GM12878 (cell line): ENCODE measurements around the gene PRR20E.
"Not testable (repeated sequence)": the region's sequence is repeated elsewhere in the genome, so short reads cannot be mapped to it uniquely, and the experiment has no call there.

Source experiments
- BHLHE40 ChIP-seq, 2 experiments: fragments of 450-650 bp in 1 of 2; IDR thresholded peaks; 2 replicates each; pipeline ENCODE4 v1.6.1; 2011 to 2017; ENCODE audit warnings: low read depth in 2 of 2, borderline replicate concordance in 1 of 2, improper control_type of control experiment in 1 of 2, low read length in 1 of 2, mild to moderate bottlenecking in 1 of 2
- CHD2 ChIP-seq: IDR thresholded peaks from 2 replicates; pipeline ENCODE4 v1.6.1; 2011; ENCODE audit warnings: low read depth, low read length, improper control_type of control experiment, borderline replicate concordance
- JUNB ChIP-seq: IDR thresholded peaks from 2 replicates; pipeline ENCODE4 v1.6.1; 2016; ENCODE audit warnings: antibody characterized with exemption, mild to moderate bottlenecking
- JUND ChIP-seq: IDR thresholded peaks from 2 replicates; pipeline ENCODE4 v1.6.1; 2012; ENCODE audit warnings: low read depth, mild to moderate bottlenecking, low read length, improper control_type of control experiment, moderate library complexity
- KDM1A ChIP-seq: fragments of 200-600 bp; sonication (generic); IDR thresholded peaks from 2 replicates; pipeline ENCODE4 v1.6.1; 2016; ENCODE audit warnings: borderline replicate concordance
- MTA3 ChIP-seq: IDR thresholded peaks from 2 replicates; pipeline ENCODE4 v1.6.1; 2012; ENCODE audit warnings: low read length, inconsistent platforms, borderline replicate concordance
- MYC ChIP-seq: IDR thresholded peaks from 2 replicates; pipeline ENCODE4 v1.6.1; 2011; ENCODE audit warnings: mild to moderate bottlenecking, low read length, moderate library complexity, inconsistent platforms; ENCODE audit not compliant: insufficient read depth, insufficient replicate concordance, insufficient read length, severe bottlenecking
- NRF1 ChIP-seq: conservative IDR thresholded peaks from 2 replicates; pipeline ENCODE4 v1.6.1; 2011; ENCODE audit warnings: mild to moderate bottlenecking, low read depth, low read length, improper control_type of control experiment
- POLR2A ChIP-seq: IDR thresholded peaks from 2 replicates; pipeline ENCODE4 v1.6.1; 2011; ENCODE audit warnings: low read depth, mild to moderate bottlenecking, low read length
- POLR2AphosphoS2 ChIP-seq: IDR thresholded peaks from 2 replicates; pipeline ENCODE4 v1.6.1; 2011; ENCODE audit warnings: low read depth, mild to moderate bottlenecking, low read length, improper control_type of control experiment, moderate library complexity
- TAF1 ChIP-seq: IDR thresholded peaks from 2 replicates; pipeline ENCODE4 v1.6.1; 2011; ENCODE audit warnings: mild to moderate bottlenecking, low read depth, low read length, borderline replicate concordance
- TF ChIP-seq, protein P1 (sequence below), 3 experiments: IDR thresholded peaks in 2 of 3; conservative IDR thresholded peaks in 1 of 3; 2 replicates each; pipeline ENCODE4 v1.5.1; 2011; ENCODE audit warnings: low read depth in 3 of 3, low read length in 3 of 3, mild to moderate bottlenecking in 3 of 3, control low read depth in 2 of 3, moderate library complexity in 2 of 3, inconsistent platforms in 1 of 3, mixed read lengths in 1 of 3; ENCODE audit not compliant: control insufficient read depth in 2 of 3, insufficient read depth in 1 of 3; ENCODE audit errors: extremely low read depth in 1 of 3

DNA sequence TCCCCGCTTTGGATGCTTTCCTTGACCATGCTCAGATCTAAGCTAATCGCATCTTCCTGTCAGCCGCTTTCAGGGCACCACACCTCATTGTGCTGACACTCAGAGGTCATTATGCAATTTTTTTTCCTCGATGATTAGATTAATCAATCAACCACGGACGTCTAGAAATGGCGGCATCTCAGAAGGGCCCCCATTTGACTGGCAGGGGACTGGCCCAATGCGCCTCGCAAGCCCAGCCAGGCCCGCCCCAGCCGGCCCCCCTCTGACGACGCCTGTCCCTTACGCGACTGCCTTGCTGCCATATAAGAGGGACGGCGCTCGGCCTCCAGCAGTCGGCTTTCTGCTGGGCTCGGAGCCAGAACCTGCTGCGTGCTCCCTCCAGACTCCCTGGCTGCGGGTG, 13.2 kb upstream of the PRR20E start, which contains the start of gene PRR20C:
- TF ChIP-seq, protein P1, sequence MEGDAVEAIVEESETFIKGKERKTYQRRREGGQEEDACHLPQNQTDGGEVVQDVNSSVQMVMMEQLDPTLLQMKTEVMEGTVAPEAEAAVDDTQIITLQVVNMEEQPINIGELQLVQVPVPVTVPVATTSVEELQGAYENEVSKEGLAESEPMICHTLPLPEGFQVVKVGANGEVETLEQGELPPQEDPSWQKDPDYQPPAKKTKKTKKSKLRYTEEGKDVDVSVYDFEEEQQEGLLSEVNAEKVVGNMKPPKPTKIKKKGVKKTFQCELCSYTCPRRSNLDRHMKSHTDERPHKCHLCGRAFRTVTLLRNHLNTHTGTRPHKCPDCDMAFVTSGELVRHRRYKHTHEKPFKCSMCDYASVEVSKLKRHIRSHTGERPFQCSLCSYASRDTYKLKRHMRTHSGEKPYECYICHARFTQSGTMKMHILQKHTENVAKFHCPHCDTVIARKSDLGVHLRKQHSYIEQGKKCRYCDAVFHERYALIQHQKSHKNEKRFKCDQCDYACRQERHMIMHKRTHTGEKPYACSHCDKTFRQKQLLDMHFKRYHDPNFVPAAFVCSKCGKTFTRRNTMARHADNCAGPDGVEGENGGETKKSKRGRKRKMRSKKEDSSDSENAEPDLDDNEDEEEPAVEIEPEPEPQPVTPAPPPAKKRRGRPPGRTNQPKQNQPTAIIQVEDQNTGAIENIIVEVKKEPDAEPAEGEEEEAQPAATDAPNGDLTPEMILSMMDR (IDR thresholded peaks at IDR 0.05 in 2 of 3, conservative IDR thresholded peaks at IDR 0.05 in 1 of 3; ENCODE audit: control insufficient read depth in 2 of 3, extremely low read depth in 1 of 3, insufficient read depth in 1 of 3, low read depth in 3 of 3, low read length in 3 of 3), result not testable (repeated sequence)
- TF ChIP-seq NRF1; POLR2AphosphoS2; TAF1; JUND; JUNB; MYC; CHD2; BHLHE40 (IDR thresholded peaks at IDR 0.05; ENCODE audit: borderline replicate concordance in 1 of 2, low read depth in 2 of 2, low read length in 1 of 2); KDM1A; MTA3; POLR2A: not testable (repeated sequence)
